Inferior parietal cortex (tissue), 1 donor: ENCODE data around the gene SRGAP1.

Experiments used
- DNase-seq: peaks from one replicate; pipeline ENCODE4 v3.0.0-alpha.2; 2016; ENCODE audit errors: extremely low spot score

Gene SRGAP1

GRCh38 chr12:63966606-63966975 lies 122.1 kb downstream of the SRGAP1 start:
- no peak for DNase-seq

DNA sequence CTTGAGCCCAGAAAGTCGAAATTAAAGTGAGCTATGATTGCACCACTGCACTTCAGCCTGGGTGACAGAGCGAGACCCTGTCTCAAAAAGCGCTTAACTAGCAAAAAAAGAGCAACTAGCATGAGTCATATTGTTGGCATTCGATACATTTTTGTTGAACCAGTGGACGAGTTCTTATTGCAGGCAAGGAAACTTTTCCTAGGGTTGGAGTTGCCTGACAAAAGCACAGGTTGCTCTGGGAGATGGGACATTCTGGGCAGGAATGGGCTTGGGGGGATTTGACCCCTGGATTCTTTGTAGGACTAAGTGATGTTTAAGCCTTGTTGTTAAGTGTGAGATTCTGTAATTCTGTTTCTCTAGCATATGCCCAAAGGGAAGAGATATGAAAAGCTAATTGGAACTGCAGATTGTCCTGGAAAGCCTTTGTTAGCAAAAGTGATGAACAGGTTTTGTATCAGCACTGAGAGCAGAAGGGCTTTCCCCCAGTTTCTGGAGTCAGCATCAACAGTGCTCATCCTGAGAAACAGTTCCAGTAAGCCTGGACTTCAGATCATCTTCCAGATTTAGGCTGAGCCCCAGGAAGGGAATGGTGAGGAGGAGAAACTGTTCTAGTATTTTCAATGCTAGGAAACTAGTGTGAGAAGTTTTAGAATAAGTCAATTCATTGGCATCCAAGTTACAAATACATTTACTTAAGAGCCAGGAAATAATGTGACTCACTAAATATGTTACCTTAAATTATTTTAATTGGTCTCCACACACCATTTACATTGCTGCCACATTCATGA lies 123.1 kb downstream of the SRGAP1 start:
- no peak for DNase-seq

DNA sequence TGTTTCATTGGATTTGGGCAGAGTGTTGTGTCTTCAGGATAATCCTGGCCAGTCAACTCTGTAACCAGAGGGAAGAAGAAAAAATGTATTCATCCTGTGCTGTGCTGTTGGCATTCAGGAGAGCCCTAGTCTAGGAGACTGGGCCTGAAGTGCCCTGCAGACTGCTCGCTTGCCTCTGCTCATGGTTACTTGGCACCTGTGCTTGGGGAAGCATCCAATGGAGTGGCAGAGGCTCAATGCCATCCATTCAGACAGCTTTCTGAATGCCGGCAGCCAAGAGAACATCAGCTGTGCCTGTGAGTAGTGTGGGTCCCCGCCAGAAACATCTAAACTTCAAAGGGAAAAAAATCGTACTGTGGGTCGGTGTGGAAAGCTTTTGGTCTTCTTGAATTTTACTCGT lies 124.2 kb downstream of the SRGAP1 start:
- peak; percentile 69 for DNase-seq

DNA sequence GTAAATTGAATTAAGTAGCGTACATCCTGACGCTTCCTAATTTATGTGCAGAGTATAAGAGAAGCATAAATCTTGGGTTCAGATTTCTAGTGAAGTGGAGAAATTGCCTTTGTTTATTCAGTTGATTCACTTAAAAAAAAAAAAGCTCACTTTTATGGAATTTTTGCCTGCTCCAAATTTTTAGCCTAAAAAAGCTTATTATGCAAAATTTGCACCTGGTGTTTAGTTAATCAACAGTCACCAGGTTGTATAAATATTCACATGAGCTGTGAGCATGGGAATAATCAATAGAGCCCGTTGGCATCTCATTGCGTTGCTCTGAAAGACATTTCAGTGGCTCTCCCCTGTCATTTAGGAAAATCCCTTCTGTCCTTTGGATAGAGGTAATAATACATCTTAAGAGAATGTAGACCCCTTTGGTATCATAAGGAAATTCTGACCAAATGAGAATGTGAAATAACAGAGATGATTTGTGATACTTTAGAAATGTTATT lies 132.4 kb downstream of the SRGAP1 start:
- no peak for DNase-seq

DNA sequence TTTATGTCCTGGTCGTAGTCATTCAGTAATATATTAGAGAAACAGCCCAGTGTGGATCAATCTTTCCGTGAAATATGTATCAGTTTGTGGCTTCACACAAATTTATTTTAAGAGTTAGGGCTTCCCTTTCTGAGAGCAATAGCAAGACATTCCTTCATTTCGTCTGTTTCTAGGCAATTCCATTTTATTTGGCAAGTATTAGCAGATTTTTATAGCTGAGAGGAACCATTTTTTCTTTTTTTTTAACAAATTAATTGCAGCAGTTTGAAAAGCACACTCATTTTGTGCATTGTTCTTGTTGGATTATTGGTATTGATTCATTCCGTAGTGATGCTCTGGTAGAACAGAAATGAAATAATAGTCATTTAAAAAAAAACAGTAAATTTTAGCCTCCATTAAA lies 132.9 kb downstream of the SRGAP1 start:
- no peak for DNase-seq

DNA sequence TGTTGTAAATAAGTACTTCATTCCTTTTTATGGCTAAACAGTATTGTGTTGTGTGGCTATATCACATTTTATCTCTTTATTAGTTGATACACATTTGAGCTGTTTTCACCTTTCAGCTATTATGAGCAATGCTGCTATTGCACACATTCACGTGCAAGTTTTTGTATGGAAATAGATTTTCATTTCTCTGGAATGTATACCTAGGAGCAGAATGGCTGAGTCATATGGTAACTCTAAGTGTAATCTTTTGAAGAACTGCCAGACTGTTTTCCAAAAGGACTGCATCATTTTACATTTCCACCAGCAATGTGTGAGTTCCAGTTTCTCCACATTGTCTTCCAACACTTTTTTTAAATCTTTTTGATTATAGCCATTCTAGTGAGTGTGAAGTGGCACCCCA lies 134.0 kb downstream of the SRGAP1 start:
- no peak for DNase-seq

GRCh38 chr12:63980211-63980610 lies 135.7 kb downstream of the SRGAP1 start:
- no peak for DNase-seq

DNA sequence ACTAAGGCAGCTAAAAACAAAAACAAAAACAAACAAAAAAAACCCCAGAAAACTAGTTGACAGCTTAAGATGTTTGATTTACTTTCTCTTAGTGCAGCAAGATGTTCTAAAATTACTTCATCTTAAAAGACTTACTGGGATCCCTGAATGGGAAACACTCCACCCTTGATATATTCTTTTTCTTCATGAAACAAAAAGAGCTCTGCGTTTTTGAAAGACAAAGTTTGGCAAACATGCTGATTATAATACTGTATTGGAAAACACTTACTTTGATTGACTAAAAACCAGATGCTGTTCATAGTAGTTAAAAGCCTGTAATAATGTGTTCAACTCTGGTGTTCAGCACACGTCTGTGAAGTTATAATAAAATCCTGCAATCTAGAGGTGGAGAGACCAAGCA lies 136.8 kb downstream of the SRGAP1 start:
- DNase-seq = no peak

GRCh38 chr12:63982604-63983295 lies 138.2 kb downstream of the SRGAP1 start:
- no peak for DNase-seq

DNA sequence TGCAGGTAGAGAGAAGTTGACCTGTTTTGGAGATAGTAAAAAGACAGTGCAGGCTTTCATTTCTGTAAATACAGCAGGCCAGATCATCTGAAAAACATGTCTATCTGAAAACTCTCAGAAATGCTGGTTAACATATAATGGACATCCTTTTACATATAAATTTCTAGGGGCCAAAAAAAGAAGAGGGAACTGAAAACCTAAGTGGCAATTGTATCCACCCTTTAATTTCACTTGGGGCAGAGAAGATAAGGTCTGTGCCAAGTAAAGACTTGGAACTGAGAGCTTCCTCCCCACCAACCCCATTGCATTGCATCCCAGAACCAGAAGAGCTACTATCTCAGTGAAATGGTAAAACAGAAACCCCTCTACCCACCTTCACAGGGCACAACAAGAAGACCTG lies 141.0 kb downstream of the SRGAP1 start:
- DNase-seq = no peak

DNA sequence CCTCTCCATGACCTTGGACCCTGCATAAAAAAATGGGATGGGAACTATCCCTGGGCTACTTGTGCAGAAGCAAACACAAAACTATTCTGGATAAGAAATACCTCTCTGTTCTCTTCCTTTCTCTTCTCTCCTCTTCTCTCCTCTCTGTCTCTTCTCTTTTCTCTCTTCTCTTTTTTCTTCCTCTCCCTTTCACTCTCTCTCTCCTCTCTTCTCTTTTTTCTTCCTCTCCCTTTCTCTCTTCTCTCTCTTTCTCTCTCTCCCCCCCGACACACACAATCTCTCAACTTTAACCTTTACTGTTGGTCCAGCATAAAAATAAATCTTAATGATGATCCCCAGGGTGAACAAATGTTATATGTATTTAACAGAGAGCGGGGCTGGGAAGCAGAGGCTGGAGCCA lies 141.4 kb downstream of the SRGAP1 start:
- DNase-seq = no peak

GRCh38 chr12:63989301-63989845 lies 144.9 kb downstream of the SRGAP1 start:
- no peak for DNase-seq

DNA sequence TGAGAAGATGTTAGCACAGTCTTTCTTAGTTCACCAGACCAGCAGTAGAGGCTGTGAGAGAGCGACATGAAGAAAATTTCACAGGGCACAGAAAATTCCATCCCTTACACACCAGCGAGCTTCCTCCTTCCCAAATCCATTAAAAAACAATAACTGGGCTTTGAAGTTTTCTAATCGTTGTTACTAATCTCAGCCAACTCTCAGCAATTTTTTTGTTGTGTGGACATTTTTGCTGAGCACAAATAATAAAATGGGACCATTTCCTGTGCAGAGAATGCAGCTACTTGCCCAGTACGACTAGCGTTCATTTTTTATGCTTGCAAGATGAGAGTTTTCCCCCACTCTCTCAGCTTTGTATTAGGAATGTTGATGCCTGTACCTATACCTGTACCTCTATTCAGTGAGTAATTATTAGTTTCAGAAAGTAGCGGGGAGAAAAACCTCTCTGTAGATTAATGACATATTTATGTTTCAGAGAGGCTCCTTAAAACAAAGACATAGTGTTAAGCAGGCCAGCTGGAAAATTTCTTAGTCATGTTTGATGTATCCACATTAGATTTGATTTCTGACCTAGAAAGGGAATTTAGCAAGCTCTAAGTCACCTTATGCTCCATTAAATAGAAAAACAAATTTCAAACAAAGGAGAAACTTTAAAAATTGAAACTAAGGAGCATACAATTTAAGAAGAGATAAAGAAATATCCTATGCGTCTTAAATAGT lies 146.5 kb downstream of the SRGAP1 start:
- no peak for DNase-seq

DNA sequence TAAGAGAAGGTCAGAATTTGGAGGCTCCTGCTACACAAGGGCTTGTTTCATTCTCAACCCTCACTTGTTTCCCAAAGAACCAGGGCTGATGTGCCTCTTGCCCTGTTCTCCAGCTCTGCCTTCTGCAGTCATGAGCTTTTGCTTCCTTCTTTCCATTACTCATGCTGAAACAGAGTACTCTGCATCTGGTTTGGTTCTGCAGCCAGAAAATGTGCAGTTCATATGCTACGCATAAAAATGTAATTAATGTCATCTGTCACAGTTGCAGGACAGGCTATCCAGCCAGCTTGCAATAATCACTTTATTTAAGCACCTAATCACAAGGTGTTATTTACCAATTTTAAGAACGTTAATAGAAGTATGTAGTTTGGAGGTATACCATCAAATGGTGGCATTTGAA lies 150.2 kb downstream of the SRGAP1 start:
- DNase-seq = no peak

GRCh38 chr12:63995512-63995911 lies 151.0 kb downstream of the SRGAP1 start:
- DNase-seq = no peak

- no peak for DNase-seq
Measured at GRCh38 chr12:63996556-63996955, 152.1 kb downstream of the SRGAP1 start.

- no peak for DNase-seq
Measured at GRCh38 chr12:63997198-63997597, 152.7 kb downstream of the SRGAP1 start.

DNA sequence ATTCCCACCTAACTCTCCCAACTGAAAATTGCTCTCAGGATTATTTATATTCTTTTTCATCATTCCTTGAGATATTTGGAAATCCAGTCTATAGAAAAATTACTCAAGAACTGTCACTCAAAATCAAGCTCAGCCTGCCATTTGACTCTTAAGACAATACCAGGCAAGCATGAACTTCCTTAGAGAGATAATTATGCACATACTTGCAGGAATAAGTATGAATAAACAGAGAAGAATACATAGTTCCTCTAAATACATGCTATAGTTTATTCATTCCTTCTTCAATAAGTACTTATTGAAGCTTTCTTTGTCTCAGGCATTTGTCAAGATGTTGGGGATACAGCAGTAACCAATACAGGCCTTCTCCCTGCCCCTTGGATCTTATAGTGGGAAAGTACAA lies 154.1 kb downstream of the SRGAP1 start:
- no peak for DNase-seq

- DNase-seq = no peak
Measured at GRCh38 chr12:63999853-64000252, 155.4 kb downstream of the SRGAP1 start.

- no peak for DNase-seq
Measured at GRCh38 chr12:64001439-64001838, 156.9 kb downstream of the SRGAP1 start.

DNA sequence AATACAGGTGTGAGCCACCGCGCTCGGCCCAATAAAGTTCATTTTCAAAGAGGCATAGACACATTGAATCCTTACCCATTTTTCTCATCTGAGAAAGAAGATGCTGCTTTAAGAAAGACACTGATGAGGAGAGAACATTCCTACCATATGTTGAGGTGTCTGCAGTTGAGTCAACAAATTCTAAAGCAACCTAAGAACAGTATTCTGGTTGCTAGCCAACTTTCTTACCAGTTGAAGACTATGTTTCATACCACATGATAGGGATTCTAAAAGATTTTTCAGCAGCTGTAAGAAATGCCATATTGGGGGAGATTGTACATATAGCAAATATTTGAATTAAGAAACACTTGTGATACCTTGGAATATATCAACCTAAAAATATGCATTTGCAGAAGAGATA lies 160.1 kb downstream of the SRGAP1 start:
- DNase-seq = peak; percentile 22

- DNase-seq = no peak
Measured at GRCh38 chr12:64006211-64006825, 161.8 kb downstream of the SRGAP1 start.
